ENCODE results near the gene ZFAND3.

ZFAND3 gene

DNA sequence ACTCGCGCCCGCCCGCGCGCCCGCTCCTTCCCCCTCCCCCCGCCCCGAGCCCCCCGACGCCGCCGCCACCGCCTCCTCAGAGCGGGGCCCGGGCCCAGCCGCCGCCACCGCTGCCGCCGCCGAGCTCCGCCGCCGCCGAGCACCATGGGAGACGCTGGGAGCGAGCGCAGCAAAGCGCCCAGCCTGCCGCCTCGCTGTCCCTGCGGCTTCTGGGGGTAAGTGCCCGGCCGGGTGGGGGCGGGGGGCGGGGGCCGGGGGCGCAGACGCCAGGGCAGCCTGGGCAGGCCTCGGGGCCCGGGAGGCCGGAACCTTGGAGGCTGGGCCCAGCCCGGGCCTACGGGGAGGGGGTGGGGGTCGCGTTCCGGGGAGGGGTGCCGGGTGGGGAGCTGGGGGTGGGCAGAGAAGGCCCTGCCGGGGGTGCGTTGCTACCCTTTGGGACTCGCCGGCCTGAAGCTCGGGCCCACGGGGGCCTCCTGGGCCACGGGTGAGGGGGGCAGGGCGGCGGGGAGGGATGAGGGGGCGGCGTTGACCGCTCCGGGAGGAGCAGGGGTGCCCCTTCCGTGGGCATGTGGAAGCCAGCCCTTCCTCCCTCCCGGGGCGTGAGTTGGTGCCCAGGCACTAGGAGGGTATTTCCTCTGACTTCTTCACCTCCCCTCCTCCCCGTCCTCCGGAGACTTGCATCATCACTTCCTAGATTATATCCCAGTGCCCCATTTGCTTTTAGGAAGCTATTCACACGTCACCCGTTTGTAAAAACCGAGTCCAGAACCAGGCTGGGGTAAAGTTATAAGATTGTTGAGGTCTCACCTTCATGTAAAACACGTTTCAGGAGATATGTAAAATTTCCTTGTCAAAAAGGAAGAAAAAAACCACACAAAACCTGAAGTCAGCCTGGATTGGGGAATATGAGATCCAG is 533 bp downstream of the ZFAND3 start:
- Histone ChIP-seq H4K91ac (ENCODE audit: low read length) (peak overlapping the region; percentile 90), H3K27me3 (ENCODE audit: control insufficient read depth in 1 of 2, insufficient read depth in 1 of 2, low read length in 2 of 2) (no peaks in the 10 kb centered on the region), H3K9ac (ENCODE audit: low read length) (peak overlapping the region; percentile 91), H2BK5ac (ENCODE audit: low read depth, low read length, poor library complexity, severe bottlenecking) (peak overlapping the region; percentile 63), H3K4me2 (ENCODE audit: low read length, poor library complexity, severe bottlenecking) (peak overlapping the region; percentile 73), H3K23ac (ENCODE audit: low read length in 2 of 2) (peak overlapping the region in 1 of 2 experiments; percentile 67), H3K36me3 (ENCODE audit: control insufficient read depth in 1 of 2, insufficient read depth in 2 of 2, low read depth in 1 of 2, low read length in 2 of 2) (peaks cover 0 to 6% of the 10 kb centered on the region in 2 experiments), H2AK5ac (ENCODE audit: low read length, severe bottlenecking) (no peak overlapping the region), H3K4me3 (ENCODE audit: insufficient read depth in 1 of 2, low read depth in 1 of 2, low read length in 2 of 2) (peak overlapping the region; percentile 88), H3K9me3 (ENCODE audit: control insufficient read depth, low read length) (no peaks in the 10 kb centered on the region), H3K27ac (ENCODE audit: low read length, poor library complexity, severe bottlenecking) (peak overlapping the region; percentile 76), H3K4me1 (ENCODE audit: control insufficient read depth, insufficient read depth, low read depth, low read length) (peaks cover 15% of the 10 kb centered on the region), H3K14ac (ENCODE audit: low read length in 2 of 2) (peak overlapping the region in 1 of 2 experiments; percentile 62), H3K4ac (ENCODE audit: low read depth in 1 of 2, low read length in 2 of 2) (peak overlapping the region in 1 of 2 experiments; percentile 80), H2BK120ac (ENCODE audit: low read depth, low read length) (peak overlapping the region; percentile 97), H3K18ac (ENCODE audit: low read depth in 1 of 2, low read length in 2 of 2) (peak overlapping the region; percentile 70 to 95), H2AFZ (ENCODE audit: low read depth, low read length) (peak overlapping the region; percentile 60), H2BK12ac (ENCODE audit: low read length in 2 of 2) (no peak overlapping the region), H4K8ac (ENCODE audit: low read length) (peak overlapping the region; percentile 87), H2BK15ac (ENCODE audit: low read depth, poor library complexity, severe bottlenecking) (no peak overlapping the region), H3K79me1 (replicated peaks; ENCODE audit: low read length, poor library complexity, severe bottlenecking) (peaks cover 4% of the 10 kb centered on the region)
- WGBS, result under 1% methylated on average over 25 of the region's 71 CpGs
- DNase-seq, result peak; percentile 82

DNA sequence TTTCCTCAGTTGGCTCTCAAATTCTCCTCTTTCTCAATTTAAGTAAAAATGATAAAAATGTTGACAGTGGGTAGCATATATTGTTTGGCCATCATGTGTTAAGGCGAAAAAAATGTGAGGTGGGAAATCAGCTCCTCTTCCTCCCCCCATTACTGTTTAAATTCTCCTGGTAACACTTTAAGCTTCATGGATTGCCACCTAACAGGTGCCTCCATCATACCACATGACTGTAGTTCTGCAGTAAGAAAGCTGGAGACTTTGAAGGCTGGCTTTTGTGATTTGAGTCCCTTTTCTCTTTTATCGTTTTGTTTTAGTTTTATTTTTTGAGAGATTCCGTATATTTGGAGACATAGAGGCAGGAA is 1.2 kb downstream of the ZFAND3 start:
- Histone ChIP-seq H3K4me2 (ENCODE audit: low read length, poor library complexity, severe bottlenecking) (peak overlapping the region; percentile 73), H4K8ac (ENCODE audit: low read length) (no peak overlapping the region), H3K4me3 (ENCODE audit: insufficient read depth in 1 of 2, low read depth in 1 of 2, low read length in 2 of 2) (peak overlapping the region in 1 of 2 experiments; percentile 88), H3K27ac (ENCODE audit: low read length, poor library complexity, severe bottlenecking) (peak overlapping the region; percentile 76), H4K91ac (ENCODE audit: low read length) (no peak overlapping the region), H3K23ac (ENCODE audit: low read length in 2 of 2) (no peak overlapping the region), H3K36me3 (ENCODE audit: control insufficient read depth in 1 of 2, insufficient read depth in 2 of 2, low read depth in 1 of 2, low read length in 2 of 2) (peaks cover 0 to 6% of the 10 kb centered on the region in 2 experiments), H3K14ac (ENCODE audit: low read length in 2 of 2) (no peak overlapping the region), H2BK12ac (ENCODE audit: low read length in 2 of 2) (no peak overlapping the region), H3K4ac (ENCODE audit: low read depth in 1 of 2, low read length in 2 of 2) (no peak overlapping the region), H2BK5ac (ENCODE audit: low read depth, low read length, poor library complexity, severe bottlenecking) (no peak overlapping the region), H2AK5ac (ENCODE audit: low read length, severe bottlenecking) (no peak overlapping the region), H3K4me1 (ENCODE audit: control insufficient read depth, insufficient read depth, low read depth, low read length) (peaks cover 15% of the 10 kb centered on the region), H2BK15ac (ENCODE audit: low read depth, poor library complexity, severe bottlenecking) (no peak overlapping the region), H2BK120ac (ENCODE audit: low read depth, low read length) (no peak overlapping the region), H3K27me3 (ENCODE audit: control insufficient read depth in 1 of 2, insufficient read depth in 1 of 2, low read length in 2 of 2) (no peaks in the 10 kb centered on the region), H3K79me1 (replicated peaks; ENCODE audit: low read length, poor library complexity, severe bottlenecking) (peaks cover 4% of the 10 kb centered on the region), H2AFZ (ENCODE audit: low read depth, low read length) (no peak overlapping the region), H3K18ac (ENCODE audit: low read depth in 1 of 2, low read length in 2 of 2) (no peak overlapping the region), H3K9ac (ENCODE audit: low read length) (peak overlapping the region; percentile 91), H3K9me3 (ENCODE audit: control insufficient read depth, low read length) (no peaks in the 10 kb centered on the region)
- DNase-seq, result peak; percentile 30
- 60% methylated on average over 2 of the region's 3 CpGs for WGBS

DNA sequence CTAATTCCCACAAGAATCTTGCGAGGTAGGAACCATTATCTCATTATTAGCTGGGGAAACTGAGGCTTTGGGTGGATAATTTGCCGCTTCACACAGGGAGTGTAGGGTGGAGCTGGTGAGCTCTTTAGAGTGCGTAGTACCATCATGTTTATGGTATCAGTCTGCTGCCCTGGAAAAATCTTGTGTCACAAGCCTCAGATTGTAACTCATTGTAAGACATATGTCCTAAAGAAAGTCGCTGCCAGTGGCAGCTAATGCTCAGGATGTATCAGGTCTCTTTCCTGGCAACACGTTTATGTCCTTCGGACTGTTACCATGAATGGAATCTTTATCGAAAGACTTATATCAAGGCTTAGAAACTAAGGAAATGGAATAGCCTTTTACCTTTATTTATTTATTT is 1.9 kb downstream of the ZFAND3 start:
- H3K18ac ChIP-seq (ENCODE audit: low read depth in 1 of 2, low read length in 2 of 2), result no peak overlapping the region
- no peak overlapping the region for H2AFZ ChIP-seq (ENCODE audit: low read depth, low read length)
- DNase-seq, result no peak
- H2BK120ac ChIP-seq (ENCODE audit: low read depth, low read length), result no peak overlapping the region
- peak overlapping the region; percentile 30 for H3K4me2 ChIP-seq (ENCODE audit: low read length, poor library complexity, severe bottlenecking)
- peaks cover 0 to 6% of the 10 kb centered on the region in 2 experiments for H3K36me3 ChIP-seq (ENCODE audit: control insufficient read depth in 1 of 2, insufficient read depth in 2 of 2, low read depth in 1 of 2, low read length in 2 of 2)
- H3K27me3 ChIP-seq (ENCODE audit: control insufficient read depth in 1 of 2, insufficient read depth in 1 of 2, low read length in 2 of 2), result no peaks in the 10 kb centered on the region
- 94% methylated on average over 6 of the region's 7 CpGs for WGBS
- H3K9me3 ChIP-seq (ENCODE audit: control insufficient read depth, low read length), result no peaks in the 10 kb centered on the region
- H2AK5ac ChIP-seq (ENCODE audit: low read length, severe bottlenecking), result no peak overlapping the region
- no peak overlapping the region for H3K14ac ChIP-seq (ENCODE audit: low read length in 2 of 2)
- H3K23ac ChIP-seq (ENCODE audit: low read length in 2 of 2), result no peak overlapping the region
- H2BK15ac ChIP-seq (ENCODE audit: low read depth, poor library complexity, severe bottlenecking), result no peak overlapping the region
- H4K8ac ChIP-seq (ENCODE audit: low read length), result no peak overlapping the region
- H2BK12ac ChIP-seq (ENCODE audit: low read length in 2 of 2), result no peak overlapping the region
- no peak overlapping the region for H3K27ac ChIP-seq (ENCODE audit: low read length, poor library complexity, severe bottlenecking)
- H2BK5ac ChIP-seq (ENCODE audit: low read depth, low read length, poor library complexity, severe bottlenecking), result no peak overlapping the region
- H3K4ac ChIP-seq (ENCODE audit: low read depth in 1 of 2, low read length in 2 of 2), result no peak overlapping the region
- H3K4me1 ChIP-seq (ENCODE audit: control insufficient read depth, insufficient read depth, low read depth, low read length), result peaks cover 15% of the 10 kb centered on the region
- peaks cover 4% of the 10 kb centered on the region for H3K79me1 ChIP-seq (replicated peaks; ENCODE audit: low read length, poor library complexity, severe bottlenecking)
- no peak overlapping the region for H4K91ac ChIP-seq (ENCODE audit: low read length)
- H3K9ac ChIP-seq (ENCODE audit: low read length), result peak overlapping the region; percentile 91
- H3K4me3 ChIP-seq (ENCODE audit: insufficient read depth in 1 of 2, low read depth in 1 of 2, low read length in 2 of 2), result peak overlapping the region in 1 of 2 experiments; percentile 88

DNA sequence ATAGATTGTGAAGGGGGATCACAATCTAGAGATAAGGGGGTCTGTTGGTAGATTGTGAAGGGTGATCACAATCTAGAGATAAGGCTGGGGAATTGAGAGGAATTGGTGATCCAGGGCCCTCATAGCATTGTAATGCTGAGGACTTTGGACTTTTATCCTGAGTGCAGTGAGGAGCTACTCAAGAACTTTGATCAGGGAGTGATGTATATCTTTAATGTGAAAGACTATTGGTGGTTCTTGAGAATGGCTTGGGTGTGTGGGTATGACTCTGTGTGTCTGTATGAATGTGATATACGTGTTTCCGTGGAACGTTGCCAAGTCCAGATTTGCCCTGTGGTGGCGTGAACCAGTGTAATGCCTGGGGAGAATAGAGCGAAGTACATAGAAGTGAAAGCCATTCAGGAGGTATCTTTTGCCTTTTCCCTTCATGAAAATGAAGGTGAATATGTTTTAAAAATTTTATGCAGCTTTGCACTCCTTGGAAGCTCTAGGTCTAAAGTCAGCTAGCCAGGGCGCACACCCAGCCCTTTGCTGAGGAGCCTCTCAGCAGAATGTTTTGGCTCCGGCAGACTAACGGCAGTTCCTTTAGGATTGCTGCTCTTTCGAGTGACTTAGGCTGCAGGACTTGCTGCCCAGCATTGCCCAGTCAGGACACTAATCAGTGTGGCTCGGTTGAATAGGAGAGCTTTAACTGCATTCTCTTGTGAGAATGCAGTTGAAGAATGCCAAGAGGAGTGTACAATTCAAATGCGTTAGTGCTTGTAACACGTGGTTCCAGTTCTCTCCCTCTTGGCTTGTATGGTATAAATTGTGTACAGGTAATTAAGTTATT is 3.5 kb downstream of the ZFAND3 start:
- Histone ChIP-seq H2BK120ac (ENCODE audit: low read depth, low read length) (no peak overlapping the region), H2BK5ac (ENCODE audit: low read depth, low read length, poor library complexity, severe bottlenecking) (no peak overlapping the region), H3K79me1 (replicated peaks; ENCODE audit: low read length, poor library complexity, severe bottlenecking) (peaks cover 3% of the 10 kb centered on the region), H2BK12ac (ENCODE audit: low read length in 2 of 2) (no peak overlapping the region), H2AFZ (ENCODE audit: low read depth, low read length) (no peak overlapping the region), H4K91ac (ENCODE audit: low read length) (no peak overlapping the region), H2AK5ac (ENCODE audit: low read length, severe bottlenecking) (no peak overlapping the region), H3K4me2 (ENCODE audit: low read length, poor library complexity, severe bottlenecking) (no peak overlapping the region), H3K14ac (ENCODE audit: low read length in 2 of 2) (no peak overlapping the region), H3K9ac (ENCODE audit: low read length) (peak overlapping the region; percentile 42), H2BK15ac (ENCODE audit: low read depth, poor library complexity, severe bottlenecking) (no peak overlapping the region), H3K9me3 (ENCODE audit: control insufficient read depth, low read length) (no peaks in the 10 kb centered on the region), H3K27me3 (ENCODE audit: control insufficient read depth in 1 of 2, insufficient read depth in 1 of 2, low read length in 2 of 2) (no peaks in the 10 kb centered on the region), H3K4ac (ENCODE audit: low read depth in 1 of 2, low read length in 2 of 2) (no peak overlapping the region), H3K23ac (ENCODE audit: low read length in 2 of 2) (no peak overlapping the region), H3K27ac (ENCODE audit: low read length, poor library complexity, severe bottlenecking) (no peak overlapping the region), H3K4me1 (ENCODE audit: control insufficient read depth, insufficient read depth, low read depth, low read length) (peaks cover 12% of the 10 kb centered on the region), H4K8ac (ENCODE audit: low read length) (no peak overlapping the region), H3K4me3 (ENCODE audit: insufficient read depth in 1 of 2, low read depth in 1 of 2, low read length in 2 of 2) (peak overlapping the region in 1 of 2 experiments; percentile 88), H3K18ac (ENCODE audit: low read depth in 1 of 2, low read length in 2 of 2) (no peak overlapping the region), H3K36me3 (ENCODE audit: control insufficient read depth in 1 of 2, insufficient read depth in 2 of 2, low read depth in 1 of 2, low read length in 2 of 2) (peaks cover 0 to 6% of the 10 kb centered on the region in 2 experiments)
- peak; percentile 22 for DNase-seq
- 72% methylated on average over 12 of the region's 12 CpGs for WGBS
